IPS DF 4.7 (cell line): ENCODE data around the gene USP17L18.
"Not testable (repeated sequence)": the region's sequence is repeated elsewhere in the genome, so short reads cannot be mapped to it uniquely, and the experiment has no call there.

Source experiments
- DNase-seq: peaks from one replicate; pipeline ENCODE4 v3.0.0-alpha.2; 2013; ENCODE audit warnings: low spot score; ENCODE audit errors: extremely low read depth

USP17L18 gene

GRCh38 chr4:9247953-9248680, at the start of gene USP17L18:
USP17L18 (plus strand) TSS chr4:9248630; CDS start chr4:9248630, 0 bp downstream.
- DNase-seq = not testable (repeated sequence)

DNA sequence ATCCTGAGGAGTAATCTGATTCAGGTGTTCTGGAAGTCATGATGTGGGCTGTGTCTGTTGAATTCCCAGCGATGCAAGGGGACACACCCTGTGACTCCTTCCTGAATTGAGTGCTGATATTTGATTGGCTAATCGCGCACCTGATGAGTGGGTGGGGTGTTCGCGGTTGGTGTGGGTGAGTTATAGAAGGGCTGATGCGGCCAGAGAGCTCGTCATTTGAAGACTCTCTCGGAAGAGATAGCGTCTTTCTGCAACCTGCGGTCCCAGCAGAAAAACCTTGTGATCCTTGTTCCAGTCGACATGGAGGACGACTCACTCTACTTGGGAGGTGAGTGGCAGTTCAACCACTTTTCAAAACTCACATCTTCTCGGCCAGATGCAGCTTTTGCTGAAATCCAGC, 38.1 kb upstream of the USP17L18 start, which contains the start of gene USP17L10:
USP17L10 (plus strand) TSS at position 301 of the 400 bp plus-strand sequence; CDS start at position 301, 0 bp downstream.
- not testable (repeated sequence) for DNase-seq

DNA sequence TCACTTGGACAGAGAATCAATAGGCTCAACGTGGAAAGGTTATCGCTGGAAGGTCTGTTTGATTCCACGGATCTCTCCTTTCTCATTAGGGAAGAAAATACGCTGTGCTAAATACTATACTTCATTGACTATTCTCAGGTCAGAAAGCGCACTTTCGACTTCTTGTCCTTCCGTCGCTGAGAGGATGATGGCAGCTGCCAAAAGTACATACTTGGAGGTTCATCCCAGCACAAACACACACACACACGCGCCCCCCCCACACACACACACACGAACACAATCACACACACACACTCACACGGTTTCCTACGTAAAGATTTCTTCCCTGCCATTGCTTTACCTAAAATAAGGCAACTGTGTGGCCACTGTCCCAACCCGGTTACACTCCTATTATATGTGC, 33.7 kb upstream of the USP17L18 start:
- not testable (repeated sequence) for DNase-seq

DNA sequence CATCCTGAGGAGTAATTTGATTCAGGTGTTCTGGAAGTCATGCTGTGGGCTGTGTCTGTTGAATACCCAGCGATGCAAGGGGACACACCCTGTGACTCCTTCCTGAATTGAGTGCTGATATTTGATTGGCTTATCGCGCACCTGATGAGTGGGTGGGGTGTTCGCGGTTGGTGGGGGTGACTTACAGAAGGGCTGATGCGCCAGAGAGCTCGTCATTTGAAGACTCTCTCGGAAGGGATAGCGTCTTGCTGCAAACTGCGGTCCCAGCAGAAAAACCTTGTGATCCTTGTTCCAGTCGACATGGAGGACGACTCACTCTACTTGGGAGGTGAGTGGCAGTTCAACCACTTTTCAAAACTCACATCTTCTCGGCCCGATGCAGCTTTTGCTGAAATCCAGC, 33.3 kb upstream of the USP17L18 start, which contains the start of gene USP17L11:
USP17L11 (plus strand) TSS at position 301 of the 400 bp plus-strand sequence; CDS start at position 301, 0 bp downstream.
- DNase-seq = not testable (repeated sequence)

- DNase-seq = not testable (repeated sequence)
These were observed 28.6 kb upstream of the USP17L18 start, which contains the start of gene USP17L12 for GRCh38 chr4:9219852-9220251. USP17L12 (plus strand) TSS chr4:9220152; CDS start chr4:9220152, 0 bp downstream.

GRCh38 chr4:9224596-9224995, 23.8 kb upstream of the USP17L18 start, which contains the start of gene USP17L13:
USP17L13 (plus strand) TSS chr4:9224896; CDS start chr4:9224896, 0 bp downstream.
- DNase-seq = not testable (repeated sequence)

GRCh38 chr4:9230249-9230648, 18.2 kb upstream of the USP17L18 start:
- not testable (repeated sequence) for DNase-seq

DNA sequence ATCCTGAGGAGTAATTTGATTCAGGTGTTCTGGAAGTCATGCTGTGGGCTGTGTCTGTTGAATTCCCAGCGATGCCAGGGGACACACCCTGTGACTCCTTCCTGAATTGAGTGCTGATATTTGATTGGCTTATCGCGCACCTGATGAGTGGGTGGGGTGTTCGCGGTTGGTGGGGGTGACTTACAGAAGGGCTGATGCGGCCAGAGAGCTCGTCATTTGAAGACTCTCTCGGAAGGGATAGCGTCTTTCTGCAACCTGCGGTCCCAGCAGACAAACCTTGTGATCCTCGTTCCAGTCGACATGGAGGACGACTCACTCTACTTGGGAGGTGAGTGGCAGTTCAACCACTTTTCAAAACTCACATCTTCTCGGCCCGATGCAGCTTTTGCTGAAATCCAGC, 14.3 kb upstream of the USP17L18 start, which contains the start of gene USP17L15:
USP17L15 (plus strand) TSS at position 301 of the 400 bp plus-strand sequence; CDS start at position 301, 0 bp downstream.
- not testable (repeated sequence) for DNase-seq

- not testable (repeated sequence) for DNase-seq
These were observed 10.0 kb upstream of the USP17L18 start for GRCh38 chr4:9238461-9238860.

- DNase-seq = not testable (repeated sequence)
These were observed 4.9 kb upstream of the USP17L18 start, which contains the start of gene USP17L17 for GRCh38 chr4:9243579-9243978. USP17L17 (plus strand) TSS chr4:9243879; CDS start chr4:9243879, 0 bp downstream.

DNA sequence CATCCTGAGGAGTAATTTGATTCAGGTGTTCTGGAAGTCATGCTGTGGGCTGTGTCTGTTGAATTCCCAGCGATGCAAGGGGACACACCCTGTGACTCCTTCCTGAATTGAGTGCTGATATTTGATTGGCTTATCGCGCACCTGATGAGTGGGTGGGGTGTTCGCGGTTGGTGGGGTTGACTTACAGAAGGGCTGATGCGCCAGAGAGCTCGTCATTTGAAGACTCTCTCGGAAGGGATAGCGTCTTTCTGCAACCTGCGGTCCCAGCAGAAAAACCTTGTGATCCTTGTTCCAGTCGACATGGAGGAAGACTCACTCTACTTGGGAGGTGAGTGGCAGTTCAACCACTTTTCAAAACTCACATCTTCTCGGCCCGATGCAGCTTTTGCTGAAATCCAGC, 4.6 kb downstream of the USP17L18 start, which contains the start of gene USP17L19:
USP17L19 (plus strand) TSS at position 301 of the 400 bp plus-strand sequence; CDS start at position 301, 0 bp downstream.
- DNase-seq = not testable (repeated sequence)

DNA sequence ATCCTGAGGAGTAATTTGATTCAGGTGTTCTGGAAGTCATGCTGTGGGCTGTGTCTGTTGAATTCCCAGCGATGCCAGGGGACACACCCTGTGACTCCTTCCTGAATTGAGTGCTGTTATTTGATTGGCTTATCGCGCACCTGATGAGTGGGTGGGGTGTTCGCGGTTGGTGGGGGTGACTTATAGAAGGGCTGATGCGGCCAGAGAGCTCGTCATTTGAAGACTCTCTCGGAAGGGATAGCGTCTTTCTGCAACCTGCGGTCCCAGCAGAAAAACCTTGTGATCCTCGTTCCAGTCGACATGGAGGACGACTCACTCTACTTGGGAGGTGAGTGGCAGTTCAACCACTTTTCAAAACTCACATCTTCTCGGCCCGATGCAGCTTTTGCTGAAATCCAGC, 9.4 kb downstream of the USP17L18 start, which contains the start of gene USP17L20:
USP17L20 (plus strand) TSS at position 301 of the 400 bp plus-strand sequence; CDS start at position 301, 0 bp downstream.
- DNase-seq = not testable (repeated sequence)

- DNase-seq = not testable (repeated sequence)
These were observed 14.1 kb downstream of the USP17L18 start, which contains the start of gene USP17L21 for GRCh38 chr4:9262572-9262971. USP17L21 (plus strand) TSS chr4:9262872; CDS start chr4:9262872, 0 bp downstream.

DNA sequence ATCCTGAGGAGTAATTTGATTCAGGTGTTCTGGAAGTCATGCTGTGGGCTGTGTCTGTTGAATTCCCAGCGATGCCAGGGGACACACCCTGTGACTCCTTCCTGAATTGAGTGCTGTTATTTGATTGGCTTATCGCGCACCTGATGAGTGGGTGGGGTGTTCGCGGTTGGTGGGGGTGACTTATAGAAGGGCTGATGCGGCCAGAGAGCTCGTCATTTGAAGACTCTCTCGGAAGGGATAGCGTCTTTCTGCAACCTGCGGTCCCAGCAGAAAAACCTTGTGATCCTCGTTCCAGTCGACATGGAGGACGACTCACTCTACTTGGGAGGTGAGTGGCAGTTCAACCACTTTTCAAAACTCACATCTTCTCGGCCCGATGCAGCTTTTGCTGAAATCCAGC, 18.9 kb downstream of the USP17L18 start, which contains the start of gene USP17L22:
USP17L22 (plus strand) TSS at position 301 of the 400 bp plus-strand sequence; CDS start at position 301, 0 bp downstream.
- not testable (repeated sequence) for DNase-seq

DNA sequence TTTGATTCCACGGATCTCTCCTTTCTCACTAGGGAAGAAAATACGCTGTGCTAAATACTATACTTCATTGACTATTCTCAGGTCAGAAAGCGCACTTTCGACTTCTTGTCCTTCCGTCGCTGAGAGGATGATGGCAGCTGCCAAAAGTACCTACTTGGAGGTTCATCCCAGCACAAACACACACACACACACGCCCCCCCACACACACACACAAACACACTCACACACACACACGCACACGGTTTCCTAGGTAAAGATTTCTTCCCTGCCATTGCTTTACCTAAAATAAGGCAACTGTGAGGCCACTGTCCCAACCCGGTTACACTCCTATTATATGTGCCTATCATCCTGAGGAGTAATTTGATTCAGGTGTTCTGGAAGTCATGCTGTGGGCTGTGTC, 23.3 kb downstream of the USP17L18 start:
- DNase-seq = not testable (repeated sequence)
